Iris pigment epithelial cell (primary cell): ENCODE results near the gene HABP2.

Source experiments
- DNase-seq: peaks from one replicate; pipeline ENCODE4 v3.0.0-alpha.2; 2011; ENCODE audit warnings: low read depth

The HABP2 gene

GRCh38 chr10:113552701-113553100, at the start of gene HABP2:
Gene HABP2 (plus strand): TSS chr10:113553053. CDS start chr10:113553122, 69 bp downstream.
- no peak for DNase-seq

- no peak for DNase-seq
These were observed 48.9 kb upstream of the HABP2 start for GRCh38 chr10:113503930-113504329.

GRCh38 chr10:113504423-113504822, 48.4 kb upstream of the HABP2 start:
- DNase-seq, result no peak

- DNase-seq, result no peak
These were observed 46.4 kb upstream of the HABP2 start for GRCh38 chr10:113506476-113506875.

GRCh38 chr10:113511419-113511818, 41.4 kb upstream of the HABP2 start:
- DNase-seq, result no peak

GRCh38 chr10:113515161-113515560, 37.7 kb upstream of the HABP2 start:
- no peak for DNase-seq

- DNase-seq, result peak; percentile 66
These were observed 37.3 kb upstream of the HABP2 start for GRCh38 chr10:113515601-113516000.

- DNase-seq, result no peak
These were observed 36.8 kb upstream of the HABP2 start for GRCh38 chr10:113516061-113516460.

GRCh38 chr10:113517165-113517900, 35.5 kb upstream of the HABP2 start:
- no peak for DNase-seq

- DNase-seq, result no peak
These were observed 35.0 kb upstream of the HABP2 start for GRCh38 chr10:113517901-113518260.

- no peak for DNase-seq
These were observed 34.4 kb upstream of the HABP2 start for GRCh38 chr10:113518415-113518814.

- DNase-seq, result no peak
These were observed 33.8 kb upstream of the HABP2 start for GRCh38 chr10:113518816-113519591.

GRCh38 chr10:113519681-113520115, 33.2 kb upstream of the HABP2 start:
- DNase-seq, result no peak

- DNase-seq, result no peak
These were observed 32.6 kb upstream of the HABP2 start for GRCh38 chr10:113520261-113520660.

GRCh38 chr10:113520690-113521474, 32.0 kb upstream of the HABP2 start:
- DNase-seq, result peak; percentile 74

GRCh38 chr10:113521475-113521795, 31.4 kb upstream of the HABP2 start:
- DNase-seq, result no peak

GRCh38 chr10:113522460-113522859, 30.4 kb upstream of the HABP2 start:
- no peak for DNase-seq

GRCh38 chr10:113523071-113523470, 29.8 kb upstream of the HABP2 start:
- no peak for DNase-seq

- DNase-seq, result no peak
These were observed 29.2 kb upstream of the HABP2 start for GRCh38 chr10:113523628-113524027.

GRCh38 chr10:113524120-113524519, 28.7 kb upstream of the HABP2 start:
- DNase-seq, result no peak

GRCh38 chr10:113524539-113525490, 28.0 kb upstream of the HABP2 start:
- peak; percentile 11 for DNase-seq

GRCh38 chr10:113525713-113526112, 27.1 kb upstream of the HABP2 start:
- no peak for DNase-seq
